PFSK-1 (cell line): ENCODE measurements around the gene THOC1.

Experiments used
- FOXP2 ChIP-seq: optimal IDR thresholded peaks from 2 replicates; pipeline ENCODE3; 2011; ENCODE audit warnings: borderline replicate concordance, control low read depth, inconsistent platforms; ENCODE audit not compliant: insufficient read depth; ENCODE audit errors: extremely low read length, extremely low read depth
- POLR2AphosphoS5 ChIP-seq: IDR thresholded peaks from 2 replicates; pipeline ENCODE4 v1.6.1; 2012; ENCODE audit warnings: low read depth, mild to moderate bottlenecking, control low read depth, low read length, moderate library complexity
- REST ChIP-seq, 2 experiments: IDR thresholded peaks; 2 replicates each; pipeline versions ENCODE4 v1.6.1 to v1.8.0; 2011 to 2012; ENCODE audit warnings: low read depth in 2 of 2, low read length in 2 of 2, control low read depth in 1 of 2, inconsistent platforms in 1 of 2, mild to moderate bottlenecking in 1 of 2, moderate library complexity in 1 of 2; ENCODE audit not compliant: insufficient read depth in 1 of 2
- SIN3A ChIP-seq: IDR thresholded peaks from 2 replicates; pipeline ENCODE4 v1.6.1; 2012; ENCODE audit warnings: mild to moderate bottlenecking, low read length, moderate library complexity, borderline replicate concordance; ENCODE audit not compliant: insufficient read depth
- TAF1 ChIP-seq: IDR thresholded peaks from 2 replicates; pipeline ENCODE4 v1.6.1; 2012; ENCODE audit warnings: low read length, control low read depth, borderline replicate concordance; ENCODE audit not compliant: insufficient read depth

- TF ChIP-seq POLR2AphosphoS5 (no peak), TAF1 (no peak), SIN3A (no peak), REST (IDR thresholded peaks at IDR 0.05; ENCODE audit: insufficient read depth in 1 of 2, low read depth in 2 of 2, low read length in 2 of 2) (no peak), FOXP2 (no peak)
These were observed 88.3 kb downstream of the THOC1 start for GRCh38 chr18:179499-179898.
